GM23248 (cell line): Measurements from ENCODE around the gene FUOM.

ENCODE experiments used
- EZH2 ChIP-seq: fragments of 200-600 bp; sonication (generic); IDR thresholded peaks from 2 replicates; pipeline ENCODE4 v1.6.1; 2018; ENCODE audit warnings: antibody characterized with exemption, mild to moderate bottlenecking; ENCODE audit not compliant: insufficient read depth, poor library complexity, severe bottlenecking
- EZH2phosphoT487 ChIP-seq: fragments of 200-600 bp; sonication (generic); IDR thresholded peaks from 2 replicates; pipeline ENCODE4 v1.6.1; 2018; ENCODE audit warnings: antibody characterized with exemption, moderate library complexity, mild to moderate bottlenecking, low read depth; ENCODE audit not compliant: insufficient read depth

GRCh38 chr10:133314911-133315310, 42.9 kb downstream of the FUOM start:
- TF ChIP-seq EZH2 (no peak), EZH2phosphoT487 (no peak)
